A549 (cell line): ENCODE measurements around the gene DPM3. TPM values are rescaled to one million over a fixed set of nuclear protein-coding genes. Genes with fewer than 3 reads are reported as not detected.
A peak's percentile ranks its signal among the peaks of the same experiment; 100 is the strongest.

Source experiments
- ATAC-seq, 2 experiments: fragments of 200-7000 bp in 1 of 2; fragments of >200 bp in 1 of 2; cut with Nextera tagmentation in 1 of 2; cut with Tn5 transposase in 1 of 2; 3 replicates each; pipeline versions ENCODE4 v1.8.0 to v1.9.1; 2018 to 2020; ENCODE audit warnings: mild to moderate bottlenecking in 1 of 2, moderate library complexity in 1 of 2
- CTCF ChIA-PET: fragments of 300-600 bp; sonication (Branson Sonifier 250); formaldehyde crosslinking; extraction: SDS; loops from one replicate; lab custom pipeline; 2021; ENCODE audit warnings: antibody characterized with exemption, inconsistent platforms; lab: Yijun Ruan, JAX
- POLR2A ChIA-PET: fragments of 350-600 bp; formaldehyde crosslinking; extraction: SDS; loops from one replicate; lab custom pipeline; 2021; ENCODE audit warnings: antibody characterized with exemption, inconsistent platforms; lab: Yijun Ruan, JAX
- DNase-seq, 2 experiments: peaks; one replicate each; pipeline versions ENCODE4 v3.0.0 to v3.0.0-alpha.2; 2011 to 2016; ENCODE audit warnings: low read depth in 1 of 2, low spot score in 1 of 2
- FAIRE-seq: peaks from 2 replicates; lab custom pipeline; 2011; peaks lifted over from hg19 to GRCh38; lab: Jason Lieb, UNC
- H3K27ac ChIP-seq, 2 experiments: fragments of >200 bp; sonication (Bioruptor Twin); formaldehyde crosslinking; 3 replicates each; pipeline ENCODE4 v1.5.1; 2016 to 2017
- H3K4me1 ChIP-seq: fragments of >200 bp; sonication (Bioruptor Twin); formaldehyde crosslinking; 3 replicates; pipeline ENCODE4 v1.6.1; 2016
- H3K4me2 ChIP-seq: fragments of >200 bp; sonication (Bioruptor Twin); formaldehyde crosslinking; 3 replicates; pipeline ENCODE4 v1.6.1; 2016
- H3K4me3 ChIP-seq: fragments of >200 bp; sonication (Bioruptor Twin); formaldehyde crosslinking; 3 replicates; pipeline ENCODE4 v1.5.1; 2016
- H3K9me3 ChIP-seq: fragments of >200 bp; sonication (Bioruptor Twin); formaldehyde crosslinking; 3 replicates; pipeline ENCODE4 v1.6.1; 2016
- ATOH8 ChIP-seq: fragments of 250-450 bp; sonication (Bioruptor Pico); IDR thresholded peaks from 2 replicates; pipeline ENCODE4 v1.5.0; 2020; ENCODE audit warnings: low read depth, mild to moderate bottlenecking, moderate library complexity
- BCL3 ChIP-seq: fragments of >200 bp; sonication (Bioruptor Twin); formaldehyde crosslinking; IDR thresholded peaks from 3 replicates; pipeline ENCODE4 v1.6.1; 2016
- CEBPB ChIP-seq, 2 experiments: fragments of >200 bp in 1 of 2; sonication (Bioruptor Twin) in 1 of 2; formaldehyde crosslinking in 1 of 2; IDR thresholded peaks; 2 replicates each; pipeline ENCODE4 v1.6.1; 2012 to 2016
- EHF ChIP-seq: fragments of 250-450 bp; sonication (Bioruptor Pico); IDR thresholded peaks from 2 replicates; pipeline ENCODE4 v1.5.0; 2020; ENCODE audit warnings: mild to moderate bottlenecking
- EP300 ChIP-seq, 2 experiments: fragments of >200 bp; sonication (Bioruptor Twin); formaldehyde crosslinking; IDR thresholded peaks; 2 replicates in 1 of 2; 3 replicates in 1 of 2; pipeline ENCODE4 v1.6.1; 2016 to 2017
- ESRRA ChIP-seq: fragments of 150-350 bp; IDR thresholded peaks from 2 replicates; pipeline ENCODE4 v1.6.1; 2014; ENCODE audit warnings: mild to moderate bottlenecking, low read length, borderline replicate concordance
- FOSL2 ChIP-seq, 2 experiments: fragments of 450-650 bp in 1 of 2; fragments of >200 bp in 1 of 2; sonication (Bioruptor Twin) in 1 of 2; formaldehyde crosslinking; IDR thresholded peaks; 2 replicates each; pipeline versions ENCODE4 v1.5.0 to v1.6.1; 2016 to 2020; ENCODE audit warnings: mild to moderate bottlenecking in 1 of 2, moderate library complexity in 1 of 2
- GATA3 ChIP-seq: IDR thresholded peaks from 2 replicates; pipeline ENCODE4 v1.6.1; 2012; ENCODE audit warnings: borderline replicate concordance
- HDAC2 ChIP-seq: fragments of 200-600 bp; sonication (generic); IDR thresholded peaks from 2 replicates; pipeline ENCODE4 v1.6.1; 2016
- HES2 ChIP-seq: fragments of >200 bp; sonication (Bioruptor Twin); formaldehyde crosslinking; IDR thresholded peaks from 2 replicates; pipeline ENCODE4 v1.6.1; 2016
- KDM5A ChIP-seq: fragments of 200-600 bp; sonication (generic); IDR thresholded peaks from 2 replicates; pipeline ENCODE4 v1.6.1; 2016; ENCODE audit warnings: antibody characterized with exemption, mild to moderate bottlenecking
- PBX3 ChIP-seq: IDR thresholded peaks from 2 replicates; pipeline ENCODE4 v1.6.1; 2012
- PHF8 ChIP-seq: fragments of 200-600 bp; sonication (generic); IDR thresholded peaks from 2 replicates; pipeline ENCODE4 v1.6.1; 2016; ENCODE audit warnings: low read depth, mild to moderate bottlenecking, antibody characterized with exemption, moderate library complexity, borderline replicate concordance
- POLR2A ChIP-seq: IDR thresholded peaks from 2 replicates; pipeline ENCODE4 v1.6.1; 2012; ENCODE audit warnings: mild to moderate bottlenecking, low read length
- REST ChIP-seq: fragments of 200-600 bp; sonication (generic); IDR thresholded peaks from 2 replicates; pipeline ENCODE4 v1.6.1; 2016; ENCODE audit warnings: antibody characterized with exemption, mild to moderate bottlenecking, moderate library complexity
- RNF2 ChIP-seq: fragments of 200-600 bp; sonication (generic); IDR thresholded peaks from 2 replicates; pipeline ENCODE4 v1.6.1; 2016; ENCODE audit warnings: low read depth, mild to moderate bottlenecking, antibody characterized with exemption, moderate library complexity, borderline replicate concordance
- SREBF2 ChIP-seq: fragments of 450-650 bp; IDR thresholded peaks from 2 replicates; pipeline ENCODE4 v1.6.1; 2014; ENCODE audit warnings: mild to moderate bottlenecking, moderate library complexity
- ZFP36 ChIP-seq: fragments of 450-650 bp; IDR thresholded peaks from 2 replicates; pipeline ENCODE4 v1.6.1; 2014; ENCODE audit warnings: borderline replicate concordance; ENCODE audit not compliant: partially characterized antibody
- WGBS: methylation state at CpG from one replicate; pipeline ENCODE4 v1.1.6; 2017; ENCODE audit errors: missing lambda C conversion rate; 5-methylcytosine and 5-hydroxymethylcytosine counted together
- polyA plus RNA-seq, 4 experiments: library from polyadenylated mRNA; depleted of rRNA in 3 of 4; stranded (reverse); fragments of >200 nt; fragmentation: RNase III in 1 of 4; extraction: RNeasy Plus Mini Kit Qiagen cat#74134 plus additional on column Dnase treatment in 1 of 4; gene quantifications; 2 replicates in 3 of 4; 3 replicates in 1 of 4; pipeline ENCODE4 v1.2.3, GENCODE V29; 2011 to 2017

The DPM3 gene
- polyA plus RNA-seq, 2 of the 4 experiments (the other 2 are of a cell fraction), result 22.8 to 80.3 TPM

GRCh38 chr1:155124503-155125463 is 15.5 kb downstream of the DPM3 start (continued):
- TF ChIP-seq BCL3 (0 out of 3 replicates have a peak, but pooled peaks have one; percentile 19), ESRRA (peak; percentile 28; the same call in 1 of the 2 replicates), ZFP36 (peak; percentile 52), CEBPB (IDR thresholded peaks at IDR 0.05) (peak in 1 of 2 experiments; percentile 10; a peak in 1 of 4 replicates), ATOH8 (CRISPR knock-in tag) (0 out of 2 replicates have a peak, but pooled peaks have one; percentile 64)

- WGBS, result 46% methylated on average over 4 of the region's 4 CpGs
- no peak overlapping the region for H3K4me3 ChIP-seq
- H3K9me3 ChIP-seq, result no peaks in the 10 kb centered on the region
- peak overlapping the region; percentile 89 for H3K4me2 ChIP-seq
- DNase-seq (peak in 1 of 2 experiments; percentile 38), ATAC-seq (no peak), FAIRE-seq (no peak)
- TF ChIP-seq FOSL2 (IDR thresholded peaks at IDR 0.05) (no peak), FOSL2 (CRISPR knock-in tag; IDR thresholded peaks at IDR 0.05) (peak; percentile 69), REST (no peak), EP300 (IDR thresholded peaks at IDR 0.05) (no peak)
- peak overlapping the region; percentile 80 to 90 for H3K27ac ChIP-seq
- H3K4me1 ChIP-seq, result peaks cover 38% of the 10 kb centered on the region
- ChIA-PET POLR2A (interaction anchor here (1.0 to 1.3 kb wide), 2 partner anchors 11 to 71 kb away, joined by 3 to 4 read pairs; partner anchors contain the start of gene SLC50A1), CTCF (interaction anchor here (0.8 to 19.7 kb wide), 8 partner anchors 12 to 80 kb away, joined by 3 to 309 read pairs (median 8); partner anchors contain the start of genes KRTCAP2 and SLC50A1)
Measured at GRCh38 chr1:155123801-155124200, 16.5 kb downstream of the DPM3 start.

- peak overlapping the region in 1 of 2 experiments; percentile 90; a peak in 3 of 6 replicates for H3K27ac ChIP-seq
- CTCF ChIA-PET, result interaction anchor here (1.2 to 19.7 kb wide), 5 partner anchors 28 to 61 kb away, joined by 5 to 309 read pairs (median 91); no protein-coding TSS in a partner anchor
- TF ChIP-seq SREBF2, result no peak
- TF ChIP-seq POLR2A, result no peak
- no peak for TF ChIP-seq HDAC2
- no peak for TF ChIP-seq RNF2
- no peak for TF ChIP-seq GATA3
- TF ChIP-seq PBX3, result no peak
- TF ChIP-seq PHF8, result no peak
- TF ChIP-seq EHF (CRISPR knock-in tag), result no peak
- TF ChIP-seq KDM5A, result no peak
- no peak for TF ChIP-seq HES2
- TF ChIP-seq, all 56 proteins: peak for 0
- Histone ChIP-seq H3K9me3 (no peaks in the 10 kb centered on the region), H3K4me1 (peaks cover 36% of the 10 kb centered on the region), H3K4me3 (no peak overlapping the region), H3K4me2 (no peak overlapping the region)
- POLR2A ChIA-PET, result no interaction called here
- FAIRE-seq (no peak), ATAC-seq (no peak), DNase-seq (no peak)
- WGBS, result 74% methylated on average over 2 of the region's 2 CpGs
Measured at GRCh38 chr1:155122308-155122707, 18.0 kb downstream of the DPM3 start.
